GM19238 (cell line): ENCODE measurements around the gene LCN6.

Experiments used
- DNase-seq: peaks from one replicate; pipeline ENCODE4 v3.0.0; 2011; ENCODE audit warnings: low spot score; ENCODE audit not compliant: insufficient read length

Gene LCN6

DNA sequence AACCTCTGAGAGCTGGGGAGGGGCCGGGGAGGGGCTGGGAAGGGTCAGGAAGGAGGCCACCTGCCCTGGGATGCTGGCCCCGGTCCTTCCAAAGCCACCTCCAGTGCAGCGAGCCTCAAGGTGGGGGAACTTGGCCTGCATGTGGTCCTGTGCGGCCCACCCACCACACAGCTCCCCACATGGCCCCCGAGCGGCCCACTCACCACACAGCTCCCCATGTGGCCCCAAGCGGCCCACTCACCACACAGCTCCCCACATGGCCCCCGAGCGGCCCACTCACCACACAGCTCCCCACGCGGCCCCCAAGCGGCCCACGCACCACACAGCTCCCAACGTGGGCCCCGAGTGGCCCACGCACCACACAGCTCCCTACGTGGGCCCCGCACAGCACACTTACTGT lies 3.6 kb downstream of the LCN6 start:
- DNase-seq = no peak

DNA sequence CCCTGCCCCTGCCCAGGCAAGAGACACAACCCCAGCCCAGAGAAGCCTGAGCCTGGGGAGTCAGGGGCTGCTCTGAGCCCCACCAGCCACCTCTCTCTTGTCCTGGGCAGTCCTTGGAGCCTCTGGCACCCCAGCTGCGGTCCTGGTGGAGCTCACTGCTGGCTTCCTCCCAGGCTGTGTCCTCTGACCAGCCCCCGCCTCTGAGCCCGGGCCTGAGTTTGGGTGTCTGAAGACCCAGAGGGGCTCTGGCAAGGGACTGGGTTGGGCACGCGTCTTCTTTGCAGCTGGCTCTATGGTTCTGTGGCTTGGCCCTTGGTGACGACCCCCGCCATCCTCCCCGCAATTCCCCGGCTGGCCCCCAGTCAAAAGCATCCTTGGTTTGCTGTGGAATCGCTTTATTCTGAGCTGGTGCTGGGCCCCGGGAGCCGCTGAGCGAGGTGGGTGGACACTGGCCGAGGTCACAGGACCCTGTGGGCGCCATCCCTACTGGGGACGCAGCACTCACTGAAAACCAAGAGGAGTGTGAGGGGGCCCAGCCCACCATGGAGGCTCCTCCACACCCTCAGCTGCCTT lies 4.6 kb downstream of the LCN6 start:
- DNase-seq = no peak

DNA sequence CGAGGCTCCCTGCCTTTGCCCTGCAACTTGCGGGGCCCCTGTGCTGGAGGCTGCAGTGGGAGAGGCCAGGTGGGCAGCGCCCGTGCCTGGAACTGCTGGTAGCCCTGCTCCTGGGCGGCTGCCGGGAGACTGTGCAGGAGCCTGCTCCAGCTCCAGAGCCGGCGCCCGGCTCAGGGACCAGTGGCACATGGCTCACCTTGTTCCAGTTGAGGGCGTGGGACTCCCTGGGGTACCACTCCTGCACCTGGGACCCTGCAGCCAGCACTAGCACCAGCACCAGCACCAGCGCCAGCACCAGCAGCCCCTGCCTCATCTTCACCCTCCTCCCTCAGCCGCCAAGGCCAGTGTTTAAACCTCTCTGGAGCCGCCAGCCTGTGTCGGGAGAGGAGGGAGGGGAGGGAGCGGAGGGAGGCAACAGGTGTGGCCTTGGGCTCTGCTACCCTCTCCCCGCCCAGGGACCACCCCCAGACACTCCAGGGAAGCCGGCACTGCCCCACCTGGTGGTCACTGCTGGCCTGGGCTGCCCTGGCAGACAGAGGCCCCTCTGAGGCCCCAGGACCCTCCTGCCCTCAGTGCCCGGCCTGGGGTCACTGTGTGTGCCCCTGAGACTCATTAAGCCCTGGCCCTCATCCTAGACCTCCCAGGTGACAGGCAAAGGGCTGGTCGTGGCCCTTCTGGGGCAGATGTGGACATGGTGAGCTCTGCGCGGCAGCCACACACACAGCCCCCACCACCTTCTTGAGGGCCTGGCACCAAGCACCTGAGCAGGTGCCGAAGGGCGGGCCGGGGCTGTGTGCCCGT lies 5.5 kb downstream of the LCN6 start, which contains the start of gene LCN10:
TSS of gene LCN10 (minus strand) at position 350 of the 801 bp plus-strand sequence. CDS start at position 313, 37 bp downstream.
- no peak for DNase-seq

DNA sequence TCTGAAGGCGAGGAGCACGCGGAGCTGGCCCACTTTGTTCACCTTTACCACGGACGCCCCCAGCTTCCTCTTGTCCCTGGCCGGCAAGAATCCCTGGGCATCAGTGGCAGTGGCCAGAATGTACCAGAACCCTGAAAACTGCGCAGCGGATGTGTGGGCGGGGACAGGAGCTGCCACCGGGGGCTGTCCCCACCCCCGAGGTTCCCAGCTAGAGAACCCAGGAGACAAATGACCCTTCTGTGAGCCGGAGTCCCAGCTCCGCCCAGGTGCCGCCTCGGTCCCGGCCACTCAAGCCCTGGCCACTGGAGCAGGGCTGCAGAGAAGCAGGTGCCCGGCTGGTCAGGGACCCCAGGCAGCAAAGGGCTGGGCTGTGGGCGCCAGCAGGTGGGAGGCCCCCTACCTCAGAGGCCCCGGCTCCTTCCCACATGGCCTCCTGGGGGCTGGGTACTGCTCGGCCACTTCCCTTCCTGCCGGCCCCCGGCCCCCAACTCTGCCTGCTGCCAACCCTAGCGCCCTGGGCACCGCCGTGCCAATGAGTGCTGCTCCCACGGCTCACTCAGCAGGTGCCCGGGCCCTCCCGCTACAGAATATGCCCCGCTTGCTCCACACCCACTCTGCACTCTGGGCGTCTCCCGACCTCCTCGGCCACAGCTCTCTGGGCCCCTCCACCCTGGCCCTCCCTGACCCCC lies 6.3 kb downstream of the LCN6 start:
- DNase-seq = no peak

DNA sequence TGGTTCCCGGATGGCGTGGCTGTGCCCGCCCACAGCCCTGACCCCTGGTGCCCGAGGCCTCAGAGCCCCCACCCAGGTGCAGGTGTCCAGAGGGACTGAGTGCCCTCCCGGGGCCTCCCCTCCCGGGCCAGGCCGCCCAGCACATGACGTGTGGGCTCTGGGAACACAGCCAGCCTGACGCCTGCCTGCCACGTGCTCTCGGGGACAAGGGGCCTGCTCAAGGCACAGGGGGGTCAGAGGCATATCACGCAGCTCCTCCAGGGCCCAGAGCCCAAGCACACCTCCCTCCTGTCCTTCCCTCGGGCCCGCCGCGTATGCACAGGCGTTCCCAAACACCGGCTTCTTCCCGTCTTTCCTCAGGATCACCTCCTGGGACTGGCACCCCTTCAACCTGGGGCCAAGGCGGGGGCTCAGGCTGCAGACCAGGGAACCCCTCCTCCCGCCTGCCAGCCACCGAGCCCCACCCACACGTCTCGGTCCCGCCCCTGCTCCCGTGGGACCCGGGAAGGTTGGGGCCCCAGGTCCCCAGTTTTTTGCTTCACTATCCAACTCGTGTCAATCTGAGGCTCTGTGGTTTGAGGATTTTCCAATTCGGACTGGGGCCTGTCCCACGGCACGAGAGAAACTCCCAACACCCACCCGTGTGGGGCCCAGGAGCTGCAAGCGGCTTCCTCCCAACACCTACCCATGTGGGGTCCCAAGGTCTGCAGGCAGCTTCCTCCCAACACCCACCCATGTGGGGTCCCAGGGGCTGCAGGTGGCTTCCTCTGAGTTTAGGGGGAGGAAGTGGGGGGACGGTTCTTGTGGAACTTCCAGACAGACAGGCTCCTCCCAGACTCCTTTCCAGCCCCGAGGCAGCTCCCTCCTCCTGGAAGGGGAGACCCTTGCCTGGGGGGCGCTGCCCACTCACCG lies 7.1 kb downstream of the LCN6 start:
- no peak for DNase-seq

DNA sequence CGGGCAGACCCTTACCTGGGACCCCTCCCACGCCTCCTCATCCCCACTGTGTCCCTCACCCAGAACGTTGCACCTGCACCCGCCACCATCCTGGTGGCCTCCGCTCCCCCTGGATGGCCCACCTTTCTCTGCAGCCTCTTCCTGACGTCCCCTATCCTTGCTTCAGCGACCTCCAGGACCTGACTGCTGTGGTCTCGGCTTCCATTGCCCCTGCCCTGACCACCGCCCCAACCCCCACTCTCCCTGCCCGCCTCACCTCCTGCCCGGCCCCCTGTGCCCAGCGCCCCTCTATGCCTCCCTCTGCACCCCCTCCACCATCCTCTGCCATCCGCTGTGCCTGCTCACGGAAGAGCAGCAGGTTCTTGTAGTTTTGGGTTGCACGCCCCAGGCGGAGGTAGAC lies 7.8 kb downstream of the LCN6 start:
- no peak for DNase-seq

DNA sequence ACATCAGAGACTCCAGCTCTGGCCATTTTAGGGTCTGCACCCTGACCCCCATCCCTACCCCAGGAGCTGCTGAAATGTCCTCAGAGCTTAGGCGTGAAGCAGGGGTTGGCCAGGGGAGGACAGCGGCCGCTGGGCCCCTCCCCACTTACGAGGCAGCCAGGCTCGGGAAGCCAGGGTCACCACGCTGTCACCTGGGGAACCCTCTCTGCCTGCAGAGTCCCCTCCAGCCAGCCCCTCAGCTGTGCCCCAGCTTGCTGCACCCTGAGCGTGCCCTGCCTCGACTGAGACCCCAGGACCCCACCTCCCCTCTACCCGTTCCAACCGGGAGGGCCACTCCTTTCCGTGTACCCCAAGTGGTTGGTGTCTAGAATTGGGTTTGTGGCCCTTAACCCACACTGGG lies 8.3 kb downstream of the LCN6 start:
- no peak for DNase-seq

DNA sequence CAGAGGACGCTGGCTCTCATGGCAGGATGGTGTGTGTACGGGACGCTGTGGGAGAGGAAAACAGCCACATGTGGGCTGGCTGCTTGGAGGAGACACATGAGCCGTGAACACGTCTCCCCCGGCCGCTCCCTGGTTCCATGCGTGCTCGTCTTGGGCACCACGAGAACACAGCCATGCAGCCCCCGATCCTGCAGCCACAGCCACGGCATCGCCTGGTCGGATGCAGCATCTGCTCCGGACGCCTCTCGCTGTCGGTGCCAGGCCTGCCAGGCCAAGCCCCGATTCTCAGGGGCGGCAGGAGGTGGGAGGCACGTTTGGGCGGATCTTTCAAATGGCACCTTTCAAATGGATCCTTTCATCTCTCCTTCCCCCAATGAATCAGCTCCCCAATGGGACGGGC lies 8.8 kb downstream of the LCN6 start:
- DNase-seq = no peak

DNA sequence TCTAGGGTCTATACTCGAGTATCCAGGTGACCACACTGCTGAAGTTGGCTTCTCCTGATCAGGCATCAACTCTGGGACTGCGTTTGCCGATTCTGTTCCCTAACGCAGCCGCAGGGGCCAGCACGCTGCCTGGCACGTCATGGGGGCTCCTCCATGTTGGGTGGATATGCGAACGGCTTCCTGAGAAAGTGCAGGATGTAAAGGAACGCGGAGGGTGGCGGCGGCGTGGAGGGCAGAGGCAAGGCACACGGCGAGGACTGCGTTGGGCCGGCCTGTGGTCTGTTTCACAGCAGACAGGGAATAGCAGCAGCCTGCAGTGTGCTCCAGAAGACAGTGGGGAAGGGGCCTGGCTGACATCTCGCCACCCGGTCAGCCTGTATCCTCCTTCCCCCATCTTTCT lies 9.4 kb downstream of the LCN6 start:
- DNase-seq = no peak

DNA sequence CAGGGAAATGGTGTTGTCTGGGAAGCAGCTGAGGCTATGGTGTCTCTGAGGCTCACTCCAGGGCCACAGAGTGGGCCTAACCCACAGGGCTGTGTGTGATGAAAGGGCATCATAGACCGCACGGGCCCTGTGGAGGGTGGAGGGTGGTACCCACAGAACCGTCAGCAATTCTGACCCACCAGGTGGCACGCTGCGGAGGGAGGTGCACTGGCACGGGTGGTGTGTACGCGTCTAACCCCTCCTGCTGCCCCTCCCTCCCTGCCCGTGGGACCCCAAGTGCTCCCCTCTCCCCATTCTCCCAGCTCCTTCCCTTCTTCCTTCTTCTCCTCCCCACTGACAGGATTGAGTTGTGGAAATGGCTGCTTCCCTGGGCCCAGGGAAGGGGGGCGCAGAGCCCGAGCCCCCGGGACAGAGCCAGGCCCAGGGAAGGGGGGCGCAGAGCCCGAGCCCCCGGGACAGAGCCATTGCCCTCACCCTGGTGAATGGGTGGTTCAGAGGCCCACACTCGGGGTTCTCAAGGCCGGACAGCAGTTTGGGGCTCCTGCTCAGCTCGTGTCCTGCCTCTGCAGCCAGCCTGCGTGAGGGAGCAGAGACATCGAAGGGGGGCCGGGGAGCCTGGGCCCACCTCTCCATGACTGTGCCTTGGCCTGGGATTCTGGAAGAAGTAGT lies 12.4 kb downstream of the LCN6 start:
- DNase-seq = no peak

DNA sequence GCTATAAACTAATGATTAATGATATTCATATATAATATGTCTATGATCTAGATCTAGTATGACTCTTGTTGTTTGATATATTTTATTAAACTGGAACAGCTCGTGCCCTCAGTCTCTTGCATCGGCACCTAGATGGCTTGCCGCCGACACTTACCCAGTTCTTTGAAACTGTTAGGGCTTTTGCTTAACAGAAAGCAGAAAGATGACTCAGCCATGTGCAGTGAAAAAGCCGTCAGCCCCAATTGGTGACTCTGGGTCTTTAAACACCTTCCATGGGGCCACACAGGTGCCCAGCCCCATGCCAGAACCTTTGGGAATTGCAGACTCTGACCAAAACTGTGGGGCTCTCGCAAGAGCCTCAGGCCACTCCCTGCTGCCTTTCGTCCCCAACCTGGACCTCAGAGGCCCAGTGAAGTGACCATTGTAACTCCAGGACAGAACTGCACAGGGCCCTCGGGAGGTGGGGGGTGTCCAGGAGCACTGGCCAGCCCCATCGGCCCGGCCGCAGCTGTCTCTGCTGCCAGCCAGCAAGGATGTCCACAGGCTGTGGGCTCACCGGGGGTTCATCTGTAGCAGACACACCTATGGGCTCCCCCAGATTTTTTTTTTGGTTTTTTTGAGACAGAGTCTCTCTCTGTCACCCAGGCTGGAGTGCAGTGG lies 13.4 kb downstream of the LCN6 start:
- DNase-seq = no peak

DNA sequence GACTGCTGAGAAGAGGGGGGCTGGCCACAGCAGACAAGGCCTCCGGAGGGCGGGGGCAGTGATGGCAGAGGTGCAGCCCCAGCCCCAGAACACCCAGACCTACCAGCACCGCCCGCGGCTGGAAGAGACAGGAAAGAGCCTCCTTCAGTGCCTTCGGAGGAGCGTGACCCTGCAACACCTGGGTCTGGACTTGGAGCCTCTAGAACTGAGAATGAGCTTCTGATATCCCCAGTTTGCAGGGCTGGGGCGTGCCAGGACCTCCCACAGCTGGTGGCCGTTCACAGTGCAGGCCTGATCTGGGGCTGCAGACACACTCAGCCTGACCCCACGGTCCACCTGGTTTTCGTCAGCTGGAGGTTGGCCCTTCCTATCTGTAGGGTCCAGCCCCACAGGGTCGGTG lies 14.7 kb downstream of the LCN6 start:
- no peak for DNase-seq

DNA sequence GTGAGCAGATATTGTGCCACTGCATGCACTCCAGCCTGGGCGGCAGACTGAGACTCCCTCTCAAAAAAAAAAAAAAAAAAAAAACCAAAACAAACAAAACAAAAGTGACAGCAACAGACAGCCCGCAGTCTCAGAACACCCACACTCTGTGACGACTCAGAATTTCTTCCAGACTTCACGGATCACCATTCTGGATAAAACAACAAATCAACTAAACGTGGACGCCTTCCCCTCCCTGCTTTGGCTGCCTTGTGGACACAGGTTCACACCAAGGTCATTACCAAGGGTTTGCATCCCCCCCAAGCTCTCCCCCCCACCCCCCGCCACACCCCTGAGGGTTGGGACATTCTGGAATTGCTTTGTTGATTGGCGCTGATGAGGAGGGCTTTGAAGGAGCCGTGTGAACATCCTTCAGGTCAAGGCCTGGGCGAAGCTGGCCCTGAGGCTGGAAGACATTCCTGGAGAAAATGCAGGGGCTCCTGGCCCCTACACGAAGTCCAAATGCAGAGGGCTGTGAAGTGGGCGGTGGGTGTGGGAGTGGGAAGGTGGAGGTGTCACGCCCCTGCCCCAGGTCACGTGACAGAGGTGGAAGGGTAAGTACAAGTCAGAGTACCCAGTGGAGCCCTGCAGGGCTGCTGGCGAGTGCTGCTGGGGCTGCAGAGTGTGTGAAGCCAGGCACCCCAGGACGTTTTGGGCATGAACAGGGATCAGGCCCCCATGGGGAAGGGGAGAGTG lies 15.7 kb downstream of the LCN6 start:
- no peak for DNase-seq

DNA sequence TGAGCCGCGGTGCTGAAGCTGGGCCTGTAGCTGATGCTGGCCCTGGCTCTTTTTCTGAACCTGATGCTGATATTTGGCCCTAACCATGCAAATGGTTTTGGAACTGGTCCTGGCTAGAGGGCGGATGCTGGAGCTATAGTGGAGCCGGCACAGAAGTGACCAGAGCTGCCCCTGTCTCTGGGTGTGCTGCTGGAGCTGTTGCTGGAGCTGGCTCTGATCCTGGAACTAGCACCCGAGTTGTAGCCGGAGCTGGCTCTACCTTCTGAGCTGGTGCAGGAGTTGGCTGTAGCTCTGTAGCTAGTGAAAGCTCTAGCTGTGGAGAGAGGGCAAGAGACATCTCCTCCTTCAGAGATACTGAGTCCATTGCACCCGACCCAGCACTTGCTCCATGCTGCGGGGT lies 18.4 kb downstream of the LCN6 start:
- no peak for DNase-seq

DNA sequence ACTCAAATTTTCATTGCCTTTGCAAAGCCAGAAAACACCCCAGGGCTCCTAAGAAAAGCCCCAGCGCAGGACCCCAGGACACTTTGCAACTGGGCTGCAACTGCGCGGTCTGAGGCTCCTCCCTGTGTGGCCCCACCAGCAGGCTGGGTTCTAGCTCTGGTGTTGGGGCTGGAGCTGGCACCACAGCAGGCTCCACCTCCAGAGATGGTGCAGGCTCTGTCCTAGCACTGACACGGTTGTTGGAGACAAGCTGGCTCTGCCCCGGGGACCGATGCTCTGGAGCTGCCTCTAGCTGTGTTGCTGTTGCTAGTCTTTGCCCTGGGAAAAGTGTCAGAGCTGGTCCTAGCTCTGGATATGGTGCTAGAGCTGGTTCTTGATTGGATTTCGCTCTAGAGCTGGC lies 19.2 kb downstream of the LCN6 start:
- no peak for DNase-seq

DNA sequence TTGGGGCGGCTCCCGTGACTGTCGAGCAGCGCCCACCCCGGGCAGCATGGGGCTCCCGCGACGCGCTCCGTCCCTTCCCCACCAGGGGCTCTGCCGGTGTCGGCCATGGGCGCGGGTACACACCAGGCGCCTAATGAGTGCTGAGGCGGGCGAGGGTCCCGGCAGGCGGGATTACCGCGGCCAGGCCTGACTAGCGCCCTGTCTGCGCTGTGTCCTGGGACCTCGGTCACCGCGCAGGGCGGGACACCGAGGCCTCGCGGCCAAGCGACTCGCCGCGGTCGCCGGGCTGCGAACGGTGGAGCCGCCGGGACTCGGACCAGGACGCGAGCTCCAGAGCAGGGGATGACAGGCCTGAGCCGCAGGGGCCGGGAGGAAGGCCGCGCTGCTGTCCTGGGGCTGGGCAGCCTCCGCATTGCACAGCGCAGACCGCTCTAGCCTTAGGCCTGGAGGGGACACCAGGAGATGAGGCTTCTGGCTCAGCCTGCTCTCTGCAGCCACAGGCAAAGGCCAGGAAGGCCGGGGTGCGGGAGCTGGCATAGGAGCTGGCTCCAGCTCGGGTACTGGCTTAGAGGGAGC lies 19.7 kb downstream of the LCN6 start:
- DNase-seq = no peak

DNA sequence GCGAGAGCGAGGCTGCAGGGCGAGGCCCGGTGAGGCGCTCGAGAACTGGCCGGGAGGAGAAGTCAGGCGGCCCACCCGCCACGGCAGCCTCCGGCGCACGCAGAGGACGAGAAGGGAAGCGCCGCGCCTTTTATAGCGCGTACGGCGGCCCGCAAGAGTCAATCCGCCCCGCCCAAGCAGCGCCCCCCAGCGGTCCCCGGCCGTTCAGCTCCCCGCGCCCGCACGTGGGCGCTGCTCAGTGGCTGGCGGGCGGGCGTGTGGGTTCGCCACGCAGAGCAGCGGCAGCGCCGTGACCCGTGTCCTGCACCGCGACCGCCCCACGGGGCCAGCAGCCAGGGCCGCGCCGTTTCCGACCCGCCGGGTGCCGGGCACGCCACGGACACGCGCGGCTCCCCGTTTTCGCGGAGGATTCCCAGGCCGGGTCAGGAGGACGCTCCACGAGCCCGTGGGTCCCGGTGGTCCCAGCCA lies 20.2 kb downstream of the LCN6 start:
- peak; percentile 97 for DNase-seq

DNA sequence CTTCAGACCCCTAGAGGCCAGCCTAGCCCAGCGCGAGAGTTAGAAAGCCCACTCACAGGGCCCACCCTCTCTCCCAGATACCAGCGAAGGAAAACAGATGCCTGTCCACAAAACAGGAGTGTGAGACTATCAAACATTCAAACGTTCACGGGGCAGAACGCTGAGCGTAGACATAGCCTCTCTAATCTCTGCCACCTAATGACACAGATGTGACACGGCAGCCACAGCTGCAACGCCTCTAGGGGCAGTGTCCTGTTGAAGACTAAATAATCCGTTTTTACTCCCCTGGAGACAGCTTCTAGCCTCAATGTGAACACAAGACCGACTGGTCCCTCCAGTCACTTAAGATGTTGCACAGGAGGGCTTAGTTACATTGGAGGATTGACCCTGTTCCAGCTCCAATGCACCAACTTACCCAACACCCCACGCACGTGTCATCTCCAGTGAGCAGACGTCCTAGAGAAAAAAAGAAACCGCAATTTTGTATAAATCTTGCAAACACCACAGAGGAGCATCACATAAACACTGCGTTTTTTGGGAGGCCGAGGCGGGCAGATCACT lies 21.6 kb downstream of the LCN6 start:
- DNase-seq = peak; percentile 84

DNA sequence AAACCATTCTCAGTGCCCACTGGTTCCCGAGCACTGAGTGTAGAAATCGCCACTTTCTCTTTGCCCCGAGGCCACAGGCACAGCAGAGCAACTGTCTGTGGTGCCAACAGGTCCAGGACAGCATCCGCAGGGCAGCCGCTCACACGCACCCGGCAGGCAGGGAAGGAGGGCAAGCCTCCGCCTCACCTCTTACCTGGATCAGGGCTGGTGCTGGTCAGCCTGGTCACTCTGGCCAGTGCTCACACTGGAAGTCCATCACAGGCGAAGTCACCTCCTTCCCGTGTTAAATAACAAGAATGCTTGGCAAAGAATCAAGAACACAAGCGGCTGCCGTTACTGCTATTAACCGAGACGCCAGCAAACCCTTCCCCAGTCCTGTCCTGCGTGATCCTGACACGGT lies 22.2 kb downstream of the LCN6 start:
- no peak for DNase-seq
